HepG2 (cell line): Measurements from ENCODE around the gene WTAP. TPM values are rescaled to one million over a fixed set of nuclear protein-coding genes. Genes with fewer than 3 reads are reported as not detected.

ENCODE experiments used
- AGO2 ChIP-seq: fragments of 200-400 bp; formaldehyde crosslinking; optimal IDR thresholded peaks from 2 replicates; pipeline ENCODE3; 2017; ENCODE audit warnings: mild to moderate bottlenecking, low read depth, low read length, moderate library complexity
- ELF1 ChIP-seq: sonication (generic); formaldehyde crosslinking; IDR thresholded peaks from 2 replicates; pipeline ENCODE4 v1.4.0; 2020; ENCODE audit warnings: missing genetic modification reagents
- HMG20B ChIP-seq: conservative IDR thresholded peaks from 2 replicates; pipeline ENCODE4 v1.6.1; 2016; ENCODE audit warnings: missing genetic modification reagents, missing compliant biosample characterization
- HOXA3 ChIP-seq: sonication (generic); formaldehyde crosslinking; IDR thresholded peaks from 2 replicates; pipeline ENCODE4 v1.5.0; 2020; ENCODE audit warnings: missing genetic modification reagents
- KLF12 ChIP-seq: sonication (generic); formaldehyde crosslinking; IDR thresholded peaks from 2 replicates; pipeline ENCODE4 v1.4.0; 2020; ENCODE audit warnings: missing genetic modification reagents, borderline replicate concordance
- LBX2 ChIP-seq: sonication (generic); formaldehyde crosslinking; IDR thresholded peaks from 2 replicates; pipeline ENCODE4 v1.5.0; 2020; ENCODE audit warnings: missing genetic modification reagents, mild to moderate bottlenecking, borderline replicate concordance
- RAD51 ChIP-seq: fragments of 450-650 bp; IDR thresholded peaks from 2 replicates; pipeline ENCODE4 v1.6.1; 2016; ENCODE audit warnings: borderline replicate concordance
- RFX5 ChIP-seq: IDR thresholded peaks from 2 replicates; pipeline ENCODE4 v1.6.1; 2011; ENCODE audit warnings: low read depth, low read length, improper control_type of control experiment
- RXRA ChIP-seq: sonication (generic); formaldehyde crosslinking; IDR thresholded peaks from 2 replicates; pipeline ENCODE4 v1.5.1; 2020; ENCODE audit warnings: missing genetic modification reagents
- SKI ChIP-seq: fragments of 450-650 bp; IDR thresholded peaks from one replicate; pipeline ENCODE4 v1.6.1; 2018; ENCODE audit warnings: mild to moderate bottlenecking; ENCODE audit not compliant: partially characterized antibody
- SUZ12 ChIP-seq: fragments of 150-350 bp; IDR thresholded peaks from 2 replicates; pipeline ENCODE4 v1.6.1; 2014; ENCODE audit warnings: low read depth, low read length
- ZBTB7B ChIP-seq: sonication (generic); formaldehyde crosslinking; IDR thresholded peaks from 2 replicates; pipeline ENCODE4 v1.4.0; 2020; ENCODE audit warnings: missing genetic modification reagents
- ZC3H13 ChIP-seq: sonication (generic); formaldehyde crosslinking; IDR thresholded peaks from 2 replicates; pipeline ENCODE4 v1.8.1; 2023; ENCODE audit warnings: mild to moderate bottlenecking, missing genetic modification reagents, moderate library complexity
- ZGPAT ChIP-seq: IDR thresholded peaks from 2 replicates; pipeline ENCODE4 v1.6.1; 2016; ENCODE audit warnings: mild to moderate bottlenecking
- ZNF253 ChIP-seq: sonication (generic); formaldehyde crosslinking; IDR thresholded peaks from 2 replicates; pipeline ENCODE4 v1.8.0; 2022; ENCODE audit warnings: mild to moderate bottlenecking, missing genetic modification reagents, borderline replicate concordance
- ZNF274 ChIP-seq: sonication (generic); formaldehyde crosslinking; IDR thresholded peaks from 2 replicates; pipeline ENCODE4 v1.5.1; 2020; ENCODE audit warnings: mild to moderate bottlenecking, missing genetic modification reagents
- ZNF501 ChIP-seq: sonication (generic); formaldehyde crosslinking; IDR thresholded peaks from 2 replicates; pipeline ENCODE4 v1.5.1; 2020; ENCODE audit warnings: mild to moderate bottlenecking, moderate library complexity, missing genetic modification reagents
- ZNF546 ChIP-seq: sonication (generic); formaldehyde crosslinking; conservative IDR thresholded peaks from 2 replicates; pipeline ENCODE4 v1.8.1; 2023; ENCODE audit warnings: mild to moderate bottlenecking, missing genetic modification reagents
- ZNF615 ChIP-seq: sonication (generic); formaldehyde crosslinking; IDR thresholded peaks from 2 replicates; pipeline ENCODE4 v1.5.0; 2020; ENCODE audit warnings: mild to moderate bottlenecking, missing genetic modification reagents, borderline replicate concordance
- ZNF749 ChIP-seq: sonication (generic); formaldehyde crosslinking; IDR thresholded peaks from 2 replicates; pipeline ENCODE4 v1.8.0; 2022; ENCODE audit warnings: mild to moderate bottlenecking, missing genetic modification reagents, moderate library complexity, borderline replicate concordance
- ZNF776 ChIP-seq: sonication (generic); formaldehyde crosslinking; IDR thresholded peaks from 2 replicates; pipeline ENCODE4 v1.4.0; 2020; ENCODE audit warnings: mild to moderate bottlenecking, missing genetic modification reagents
- polyA plus RNA-seq, 8 experiments: library from polyadenylated mRNA; depleted of rRNA in 3 of 8; stranded (reverse) in 7 of 8; unstranded in 1 of 8; fragments of >200 nt; fragmentation: Illumina TruSeq in 4 of 8; extraction: Trizol in 4 of 8; gene quantifications; 2 replicates each; pipeline versions ENCODE4 v1.2.1 to v1.2.3, GENCODE V29; 2011 to 2016; ENCODE audit warnings: low read depth in 4 of 8, missing spikeins in 1 of 8, mixed read lengths in 1 of 8; ENCODE audit not compliant: insufficient read depth in 1 of 8
- total RNA-seq, 5 experiments: library from RNA; depleted of rRNA; stranded (reverse); fragments of >200 nt; fragmentation: Illumina TruSeq; extraction: Trizol; gene quantifications; 2 replicates each; pipeline ENCODE4 v1.2.3, GENCODE V29; 2016; ENCODE audit warnings: low read depth in 1 of 5
- TF ChIP-seq, protein P1 (sequence below): sonication (generic); formaldehyde crosslinking; IDR thresholded peaks from 2 replicates; pipeline ENCODE4 v1.4.0; 2020; ENCODE audit warnings: low read depth, mild to moderate bottlenecking, missing genetic modification reagents
- TF ChIP-seq, protein P2 (sequence below), 2 experiments: sonication (generic) in 1 of 2; formaldehyde crosslinking in 1 of 2; IDR thresholded peaks; 2 replicates each; pipeline versions ENCODE4 v1.4.0 to v1.6.1; 2018 to 2020; ENCODE audit warnings: missing genetic modification reagents in 2 of 2, borderline replicate concordance in 1 of 2, low read depth in 1 of 2, mild to moderate bottlenecking in 1 of 2, missing biosample characterization in 1 of 2
- TF ChIP-seq, protein P3 (sequence below): sonication (generic); formaldehyde crosslinking; IDR thresholded peaks from 2 replicates; pipeline ENCODE4 v1.8.0; 2022; ENCODE audit warnings: mild to moderate bottlenecking, missing genetic modification reagents, borderline replicate concordance

WTAP gene
- total and polyA plus RNA-seq, 2 of the 13 experiments (the other 11 are each of a cell fraction or from before 2014, with no cell fraction given): 31.6 to 167 TPM

DNA sequence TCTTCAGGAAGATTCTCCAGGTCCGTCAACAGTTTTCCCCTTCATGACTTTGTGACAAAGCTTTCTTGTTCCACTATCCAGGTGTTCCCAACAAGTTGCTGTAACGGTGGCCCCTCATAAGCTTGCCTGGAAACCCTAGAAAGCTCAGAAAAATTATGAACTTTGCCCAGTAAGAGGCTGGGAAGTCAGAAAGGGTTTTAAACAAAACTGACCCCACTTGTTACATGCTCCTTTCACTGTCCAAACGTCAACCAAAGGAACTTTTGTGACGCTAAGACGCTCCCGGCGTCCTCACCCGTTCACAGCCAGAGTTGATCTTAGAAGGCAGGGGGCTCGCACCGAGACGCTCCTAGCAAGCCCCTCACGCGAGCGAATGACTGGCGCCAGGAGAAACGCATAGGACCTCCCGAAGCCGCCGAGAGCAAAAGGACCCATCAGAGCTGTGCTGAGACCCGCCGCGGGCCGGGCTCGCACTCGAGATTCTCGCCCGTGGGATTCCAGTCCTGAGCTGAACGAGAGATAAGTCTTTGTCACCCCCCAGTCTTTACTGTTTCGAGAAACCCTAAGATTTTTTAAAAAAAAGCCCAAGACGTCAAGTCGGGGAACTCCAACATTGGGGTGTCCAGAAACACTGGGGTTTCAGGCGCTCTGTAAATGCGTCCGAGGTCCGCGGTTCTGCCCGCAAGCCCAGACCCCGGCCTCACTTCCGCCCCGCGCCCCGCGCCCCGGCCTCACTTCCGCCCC lies 34.0 kb downstream of the WTAP start (continued):
- TF ChIP-seq RFX5: no peak
- TF ChIP-seq KLF12: no peak
- no peak for TF ChIP-seq ZNF546 (CRISPR knock-in tag)
- TF ChIP-seq ZNF615: no peak
- TF ChIP-seq ZNF274: no peak
- no peak for TF ChIP-seq ZNF776 (CRISPR knock-in tag)
- no peak for TF ChIP-seq ZC3H13 (CRISPR knock-in tag)
- TF ChIP-seq, protein P1, sequence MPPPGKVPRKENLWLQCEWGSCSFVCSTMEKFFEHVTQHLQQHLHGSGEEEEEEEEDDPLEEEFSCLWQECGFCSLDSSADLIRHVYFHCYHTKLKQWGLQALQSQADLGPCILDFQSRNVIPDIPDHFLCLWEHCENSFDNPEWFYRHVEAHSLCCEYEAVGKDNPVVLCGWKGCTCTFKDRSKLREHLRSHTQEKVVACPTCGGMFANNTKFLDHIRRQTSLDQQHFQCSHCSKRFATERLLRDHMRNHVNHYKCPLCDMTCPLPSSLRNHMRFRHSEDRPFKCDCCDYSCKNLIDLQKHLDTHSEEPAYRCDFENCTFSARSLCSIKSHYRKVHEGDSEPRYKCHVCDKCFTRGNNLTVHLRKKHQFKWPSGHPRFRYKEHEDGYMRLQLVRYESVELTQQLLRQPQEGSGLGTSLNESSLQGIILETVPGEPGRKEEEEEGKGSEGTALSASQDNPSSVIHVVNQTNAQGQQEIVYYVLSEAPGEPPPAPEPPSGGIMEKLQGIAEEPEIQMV (CRISPR knock-in tag): peak; percentile 18; the same call in 1 of the 2 replicates
- TF ChIP-seq ZNF749 (CRISPR knock-in tag): peak; percentile 25; the same call in 1 of the 2 replicates
- TF ChIP-seq ZBTB7B: peak; percentile 57
- TF ChIP-seq, protein P2, sequence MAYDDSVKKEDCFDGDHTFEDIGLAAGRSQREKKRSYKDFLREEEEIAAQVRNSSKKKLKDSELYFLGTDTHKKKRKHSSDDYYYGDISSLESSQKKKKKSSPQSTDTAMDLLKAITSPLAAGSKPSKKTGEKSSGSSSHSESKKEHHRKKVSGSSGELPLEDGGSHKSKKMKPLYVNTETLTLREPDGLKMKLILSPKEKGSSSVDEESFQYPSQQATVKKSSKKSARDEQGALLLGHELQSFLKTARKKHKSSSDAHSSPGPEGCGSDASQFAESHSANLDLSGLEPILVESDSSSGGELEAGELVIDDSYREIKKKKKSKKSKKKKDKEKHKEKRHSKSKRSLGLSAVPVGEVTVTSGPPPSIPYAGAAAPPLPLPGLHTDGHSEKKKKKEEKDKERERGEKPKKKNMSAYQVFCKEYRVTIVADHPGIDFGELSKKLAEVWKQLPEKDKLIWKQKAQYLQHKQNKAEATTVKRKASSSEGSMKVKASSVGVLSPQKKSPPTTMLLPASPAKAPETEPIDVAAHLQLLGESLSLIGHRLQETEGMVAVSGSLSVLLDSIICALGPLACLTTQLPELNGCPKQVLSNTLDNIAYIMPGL (CRISPR knock-in tag; IDR thresholded peaks at IDR 0.05; ENCODE audit: borderline replicate concordance in 1 of 2, low read depth in 1 of 2): no peak; a peak in 1 of 4 replicates
- TF ChIP-seq RAD51: no peak
- TF ChIP-seq, protein P3, sequence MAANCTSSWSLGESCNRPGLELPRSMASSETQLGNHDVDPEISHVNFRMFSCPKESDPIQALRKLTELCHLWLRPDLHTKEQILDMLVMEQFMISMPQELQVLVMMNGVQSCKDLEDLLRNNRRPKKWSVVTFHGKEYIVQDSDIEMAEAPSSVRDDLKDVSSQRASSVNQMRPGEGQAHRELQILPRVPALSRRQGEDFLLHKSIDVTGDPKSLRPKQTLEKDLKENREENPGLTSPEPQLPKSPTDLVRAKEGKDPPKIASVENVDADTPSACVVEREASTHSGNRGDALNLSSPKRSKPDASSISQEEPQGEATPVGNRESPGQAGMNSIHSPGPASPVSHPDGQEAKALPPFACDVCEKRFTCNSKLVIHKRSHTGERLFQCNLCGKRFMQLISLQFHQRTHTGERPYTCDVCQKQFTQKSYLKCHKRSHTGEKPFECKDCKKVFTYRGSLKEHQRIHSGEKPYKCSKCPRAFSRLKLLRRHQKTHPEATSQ: no peak
- TF ChIP-seq HOXA3 (CRISPR knock-in tag): no peak; the same call in 1 of the 2 replicates
- TF ChIP-seq ZGPAT (CRISPR knock-in tag): 0 out of 2 replicates have a peak, but pooled peaks have one; percentile 4
- no peak for TF ChIP-seq SKI
- TF ChIP-seq ELF1 (CRISPR knock-in tag): 0 out of 2 replicates have a peak, but pooled peaks have one; percentile 4
- no peak for TF ChIP-seq ZNF253 (CRISPR knock-in tag)
- no peak for TF ChIP-seq LBX2 (CRISPR knock-in tag)
- no peak for TF ChIP-seq SUZ12
- TF ChIP-seq AGO2: peak; percentile 29
- TF ChIP-seq RXRA (CRISPR knock-in tag): no peak
- no peak for TF ChIP-seq HMG20B (CRISPR knock-in tag)
- peak; percentile 68 for TF ChIP-seq ZNF501 (CRISPR knock-in tag)
